ENCODE data around the gene PTPRA.
"Not testable (repeated sequence)": the region's sequence is repeated elsewhere in the genome, so short reads cannot be mapped to it uniquely, and the experiment has no call there.

The PTPRA gene

DNA sequence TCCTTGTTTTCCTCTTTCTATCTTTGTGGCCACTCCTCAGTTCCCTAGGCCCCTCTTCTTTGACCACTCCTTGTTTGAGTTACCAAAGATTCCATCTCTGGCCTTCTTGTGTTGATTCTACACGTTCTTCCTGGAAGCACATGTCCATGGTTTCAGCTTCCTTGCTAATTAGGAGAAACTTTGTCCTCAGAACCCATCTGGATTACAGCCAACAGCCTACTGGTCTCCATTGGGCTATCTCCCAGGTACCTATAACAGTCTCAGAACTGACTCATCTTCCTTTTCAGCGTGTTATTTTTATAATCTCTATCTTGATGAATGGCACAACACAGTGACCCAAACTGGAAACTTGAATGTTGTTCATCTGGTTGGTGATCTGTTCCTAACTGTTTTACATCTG lies 17.5 kb downstream of the PTPRA start:
- DNase-seq = no peak

DNA sequence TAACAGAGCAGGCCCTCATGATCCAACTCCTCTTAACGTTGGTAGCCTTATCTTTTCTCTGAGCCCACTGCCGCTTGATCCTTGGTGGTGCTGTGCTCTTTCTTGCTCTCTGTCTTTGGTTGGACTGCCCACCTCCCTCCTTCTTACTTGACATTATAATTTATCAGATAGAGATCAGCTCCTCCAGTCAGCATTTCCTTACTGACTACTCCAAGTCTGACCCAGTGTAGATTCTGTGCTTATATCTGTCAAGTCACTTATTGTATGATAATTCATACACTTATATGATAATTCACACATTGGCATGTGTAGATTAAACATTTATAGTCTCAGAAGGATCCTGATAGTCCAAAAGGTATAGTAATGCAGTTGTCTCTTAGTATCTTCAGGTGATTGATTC lies 18.1 kb downstream of the PTPRA start:
- no peak for DNase-seq

DNA sequence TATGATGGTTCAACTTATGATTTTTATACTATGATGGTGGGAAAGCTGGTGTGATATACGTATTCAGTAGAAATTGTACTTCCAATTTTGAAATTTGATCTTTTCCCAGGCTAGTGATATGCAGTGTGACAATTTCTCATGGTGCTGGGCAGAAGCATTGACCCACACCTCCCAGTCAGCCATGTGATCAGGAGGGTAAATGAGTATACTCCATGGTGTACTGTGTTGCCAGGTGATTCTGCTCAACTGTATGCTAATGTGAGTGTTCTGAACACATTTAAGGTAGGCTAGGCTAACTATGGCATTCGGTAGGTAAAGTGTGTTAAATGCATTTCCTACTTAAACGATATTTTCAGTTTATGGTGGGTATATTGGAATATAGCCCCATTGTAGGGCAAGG lies 19.1 kb downstream of the PTPRA start:
- no peak for DNase-seq

DNA sequence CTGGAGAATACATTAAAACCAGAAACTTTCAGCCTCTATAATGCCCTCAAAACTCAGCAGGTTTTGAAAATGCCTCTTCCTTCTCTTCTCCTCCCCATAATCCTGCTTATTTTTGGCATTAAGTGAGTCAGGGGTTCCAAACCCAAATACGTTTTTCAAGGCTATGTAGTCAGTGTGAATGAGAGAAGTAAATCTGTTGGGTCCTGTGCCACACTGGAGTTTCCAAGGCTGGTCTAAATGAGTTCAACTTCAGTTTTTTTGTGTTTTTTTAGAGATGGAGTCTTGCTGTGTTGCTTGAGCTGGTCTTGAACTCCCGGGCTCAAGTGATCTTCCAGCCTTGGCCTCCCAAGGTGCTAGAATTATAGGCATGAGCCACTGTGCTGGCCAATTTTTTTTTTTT lies 20.9 kb downstream of the PTPRA start:
- DNase-seq = no peak

DNA sequence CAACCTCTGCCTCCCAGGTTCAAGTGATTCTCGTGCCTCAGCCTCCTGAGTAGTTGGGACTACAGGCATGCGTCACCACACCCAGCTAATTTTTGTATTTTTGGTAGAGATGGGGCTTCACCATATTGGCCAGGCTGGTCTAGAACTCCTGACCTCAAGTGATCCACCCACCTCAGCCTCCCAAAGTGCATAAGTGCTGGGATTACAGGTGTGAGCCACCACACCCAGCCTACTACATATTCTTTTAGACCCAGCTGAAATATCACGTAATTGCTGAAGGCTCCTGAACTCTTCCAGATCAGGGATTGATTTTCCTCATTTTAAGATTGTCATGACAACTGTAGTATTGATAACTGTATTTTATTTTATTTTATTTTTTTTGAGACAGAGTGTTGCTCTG lies 21.9 kb downstream of the PTPRA start:
- DNase-seq = not testable (repeated sequence)

DNA sequence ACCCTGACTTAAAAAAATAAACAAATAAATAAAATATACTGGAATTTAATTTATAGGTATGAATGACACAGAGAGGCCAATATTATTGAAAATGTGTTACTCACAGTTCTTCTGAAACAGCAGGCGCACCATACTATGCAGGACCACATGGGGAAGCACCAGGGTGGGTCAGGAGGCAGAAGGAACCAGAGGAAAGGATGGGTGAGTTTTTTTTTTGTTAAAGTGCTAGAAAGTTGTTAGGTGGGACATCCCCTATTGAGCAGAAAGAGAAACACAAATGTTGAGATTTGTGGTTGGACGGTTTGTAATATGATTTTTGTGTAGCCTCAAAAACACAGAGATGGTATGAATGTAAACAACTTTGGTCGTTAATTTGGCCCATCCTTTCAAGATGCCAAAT lies 26.0 kb downstream of the PTPRA start:
- no peak for DNase-seq

DNA sequence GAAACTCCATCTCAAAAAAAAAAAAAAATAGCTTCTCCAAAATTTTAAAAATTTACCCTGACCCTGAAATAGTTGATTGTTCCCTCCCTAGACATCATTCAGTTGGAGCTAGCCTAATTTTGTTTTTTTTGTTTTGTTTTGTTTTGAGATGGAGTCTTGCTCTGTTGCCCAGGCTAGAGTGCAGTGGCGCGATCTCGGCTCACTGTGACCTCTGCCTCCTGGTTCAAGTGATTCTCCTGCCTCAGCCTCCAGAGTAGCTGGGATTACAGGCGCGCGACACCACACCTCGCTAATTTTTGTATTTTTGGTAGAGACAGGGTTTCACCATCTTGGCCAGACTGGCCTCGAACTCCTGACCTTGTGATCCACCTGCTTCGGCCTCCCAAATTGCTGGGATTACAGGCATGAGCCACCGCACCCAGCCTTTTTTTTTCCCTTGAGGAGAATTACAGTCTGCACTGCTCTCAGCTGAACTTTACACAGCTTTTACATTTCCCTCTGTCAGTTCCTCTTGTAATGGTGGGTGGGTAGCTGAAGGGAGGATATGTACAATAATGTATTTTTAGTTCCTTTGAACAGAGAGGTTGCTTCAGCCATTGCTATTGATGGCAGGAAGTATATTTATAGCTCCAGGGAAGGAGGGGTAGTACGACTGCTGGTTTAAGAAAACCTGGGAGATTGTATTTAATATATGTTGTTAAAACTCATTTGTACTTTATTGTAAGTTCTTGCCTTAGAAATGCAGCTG lies 27.7 kb downstream of the PTPRA start:
- no peak for DNase-seq

DNA sequence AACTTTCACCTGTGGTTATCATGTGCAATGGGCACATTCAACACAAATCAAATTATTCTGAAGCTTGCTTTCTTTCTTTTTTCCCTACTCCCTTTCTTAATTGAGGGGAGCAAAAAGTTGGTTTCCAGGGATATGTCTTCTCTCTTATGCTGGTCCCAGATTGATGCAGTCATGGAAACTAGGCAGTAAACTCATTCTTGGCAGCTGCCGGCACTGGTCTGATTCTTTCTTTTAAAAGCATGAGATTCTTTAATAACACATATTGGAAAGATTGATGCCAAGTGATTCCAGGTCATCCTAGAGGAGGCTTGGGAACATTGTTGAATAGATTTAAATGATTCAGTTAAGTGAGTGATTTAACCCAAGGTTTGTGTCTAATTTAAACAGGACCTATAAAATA lies 29.0 kb downstream of the PTPRA start:
- DNase-seq = no peak

DNA sequence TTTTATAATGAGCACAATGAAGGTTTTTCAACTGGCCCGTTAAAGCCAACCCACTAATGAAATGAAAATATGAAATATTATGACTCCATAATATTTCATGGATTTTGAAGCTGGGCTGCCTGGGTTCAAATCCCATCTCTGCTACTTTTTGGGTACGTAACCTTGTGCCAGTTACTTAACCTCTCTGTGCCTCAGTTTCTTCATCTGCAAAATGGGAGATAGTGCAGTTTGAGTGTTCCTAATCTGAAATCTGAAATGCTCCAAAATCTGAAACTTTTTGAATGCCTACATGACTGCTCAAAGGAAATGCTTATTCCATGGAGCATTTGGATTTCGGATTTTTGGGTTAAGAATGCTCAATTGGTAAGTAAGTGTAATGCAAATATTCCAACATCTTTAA lies 29.5 kb downstream of the PTPRA start:
- DNase-seq = no peak

DNA sequence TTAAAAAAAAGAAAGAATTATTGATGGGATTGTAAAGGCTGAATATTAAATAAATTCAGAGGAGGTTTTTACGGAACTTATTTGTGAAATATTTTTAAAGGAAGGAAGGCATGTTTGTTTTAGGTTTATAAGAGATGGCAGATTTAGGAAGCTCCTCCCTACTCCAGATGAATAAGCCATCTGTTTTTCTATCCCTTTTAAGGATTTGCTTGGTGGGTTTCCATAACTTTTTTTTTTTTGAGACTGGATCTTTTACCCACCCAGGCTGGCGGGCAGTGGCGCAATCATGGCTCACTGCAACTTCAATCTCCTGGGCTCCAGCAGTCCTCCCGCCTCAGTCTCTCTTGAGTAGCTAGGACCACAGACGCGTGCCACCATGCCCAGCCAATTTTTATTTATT lies 30.4 kb downstream of the PTPRA start:
- DNase-seq = no peak

DNA sequence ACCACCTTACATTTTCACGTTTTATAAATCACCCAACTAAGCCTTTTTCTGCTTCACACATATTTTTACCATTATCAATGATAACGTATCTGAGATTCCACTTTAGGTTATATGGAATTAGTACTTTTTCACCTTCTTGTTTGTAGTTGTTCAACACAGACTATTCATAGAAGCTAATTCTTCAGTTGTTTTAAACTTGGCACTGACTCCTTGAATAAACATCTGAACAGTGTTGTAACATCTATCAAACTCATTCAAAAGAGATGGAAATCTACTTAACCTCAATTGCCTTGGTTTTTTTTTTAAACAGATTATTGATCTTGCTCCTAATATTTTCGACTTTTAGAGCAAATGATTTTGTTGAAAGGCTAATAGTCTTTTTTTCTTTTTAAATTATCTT lies 34.2 kb downstream of the PTPRA start:
- DNase-seq = no peak

DNA sequence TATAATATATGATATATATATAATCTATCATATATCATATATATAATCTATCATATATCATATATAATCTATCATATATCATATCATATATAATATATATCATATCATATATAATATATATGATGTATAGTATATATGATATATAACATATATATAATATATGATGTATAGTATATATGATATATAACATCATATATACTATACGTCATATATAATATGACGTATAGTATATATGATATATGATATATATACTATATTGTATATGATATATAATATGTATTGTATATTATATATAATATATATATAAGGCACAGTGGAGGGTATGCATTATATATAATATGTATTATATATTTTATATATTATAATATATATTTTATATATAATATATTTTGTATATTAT lies 36.7 kb downstream of the PTPRA start:
- DNase-seq = no peak

DNA sequence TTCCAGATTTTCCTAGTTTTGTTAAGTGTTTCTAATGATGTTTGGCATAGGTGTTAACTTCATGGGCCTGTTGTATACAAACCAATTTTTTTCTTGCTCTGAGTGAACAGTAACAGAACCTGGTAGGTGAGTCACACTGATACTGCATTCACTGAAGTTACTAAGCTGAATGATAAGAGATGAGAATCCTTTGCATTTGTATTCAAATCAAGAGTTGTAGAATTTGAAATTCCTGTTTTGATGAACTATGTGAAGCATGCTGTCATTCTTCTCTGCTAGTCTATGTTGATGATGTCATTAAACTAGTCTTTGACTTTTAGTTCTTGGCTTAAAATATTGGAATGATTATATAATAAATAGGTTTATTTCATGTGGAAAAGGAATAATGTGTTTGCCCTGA lies 37.9 kb downstream of the PTPRA start:
- DNase-seq = no peak

DNA sequence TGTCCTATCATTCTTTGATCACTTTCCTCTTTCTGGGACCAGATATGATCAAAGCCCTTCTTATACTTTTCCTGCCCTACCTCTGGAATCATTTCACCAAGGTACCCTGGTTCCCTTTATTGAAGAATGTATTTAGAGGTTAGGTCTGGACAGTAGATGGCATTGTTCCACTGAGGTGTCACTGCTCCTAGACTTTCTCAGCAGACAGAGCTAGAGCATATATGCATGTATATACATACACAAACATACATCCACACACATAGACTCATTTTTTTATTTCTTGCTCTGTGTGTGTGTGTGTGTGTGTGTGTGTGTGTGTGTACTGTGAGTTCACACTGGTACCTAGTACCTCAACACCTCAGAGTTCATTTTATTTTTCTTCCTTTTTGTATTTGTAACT lies 40.9 kb downstream of the PTPRA start:
- no peak for DNase-seq

DNA sequence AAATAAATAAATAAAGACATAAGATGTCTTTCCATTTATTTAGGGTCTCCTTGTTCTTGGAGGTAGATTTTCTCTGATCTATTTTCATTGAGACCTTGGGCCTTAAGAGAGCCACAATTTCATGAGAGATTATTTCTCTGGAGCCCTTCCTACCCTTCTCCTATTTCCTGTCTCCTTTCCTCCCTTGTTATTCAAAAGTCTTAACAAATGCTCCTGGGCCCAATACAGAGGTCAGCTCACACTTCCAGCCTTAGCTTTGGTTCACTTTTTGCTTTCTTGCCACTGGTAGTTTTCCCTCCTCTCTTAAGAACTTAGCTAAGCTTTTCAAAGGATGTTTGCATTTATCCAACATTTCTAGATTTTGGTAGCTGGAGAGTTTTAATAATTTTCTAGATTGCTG lies 44.0 kb downstream of the PTPRA start:
- no peak for DNase-seq

DNA sequence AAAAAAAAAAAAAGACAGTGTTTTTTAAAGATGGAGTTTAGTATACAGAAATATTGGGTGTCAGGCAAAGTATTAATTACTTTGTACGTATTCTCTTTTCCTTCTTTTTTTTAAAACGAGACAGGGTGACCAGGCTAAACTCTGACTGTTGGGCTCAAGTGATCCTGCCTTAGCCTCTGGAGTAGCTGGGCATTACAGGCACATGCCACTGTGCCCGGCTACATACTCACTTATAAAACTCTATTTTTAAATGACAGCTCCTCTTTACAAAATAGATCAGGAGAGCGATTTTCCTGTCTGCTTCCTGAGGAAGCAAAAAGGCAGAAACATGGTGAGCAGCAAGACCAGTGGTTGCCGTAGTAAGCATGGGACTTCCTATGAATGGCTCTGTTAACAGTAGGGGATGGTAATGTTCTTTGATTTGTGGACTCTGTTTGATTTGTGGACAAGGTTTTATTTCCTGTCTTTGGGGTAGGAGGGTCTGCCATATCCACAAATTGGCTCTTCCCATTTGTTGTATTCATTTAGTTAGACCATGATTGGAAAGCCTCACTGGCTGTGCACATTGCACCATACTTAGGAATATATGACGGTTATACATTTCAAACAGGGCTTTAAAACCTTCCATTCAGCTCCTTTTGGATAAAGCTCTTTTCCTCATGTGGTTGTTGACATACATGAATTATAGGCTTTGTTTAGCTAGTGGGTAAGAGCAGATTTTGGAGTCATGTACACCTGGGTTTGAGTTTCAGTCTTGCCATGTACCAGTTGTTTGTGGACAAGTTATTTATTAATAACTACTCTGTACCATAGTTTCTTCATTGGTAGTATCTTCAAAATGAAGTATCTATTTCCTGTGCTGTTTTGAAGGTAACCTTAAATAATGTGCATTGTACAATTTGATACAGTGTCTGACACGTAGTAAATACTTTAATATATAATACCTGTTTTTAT lies 45.1 kb downstream of the PTPRA start:
- DNase-seq = no peak

DNA sequence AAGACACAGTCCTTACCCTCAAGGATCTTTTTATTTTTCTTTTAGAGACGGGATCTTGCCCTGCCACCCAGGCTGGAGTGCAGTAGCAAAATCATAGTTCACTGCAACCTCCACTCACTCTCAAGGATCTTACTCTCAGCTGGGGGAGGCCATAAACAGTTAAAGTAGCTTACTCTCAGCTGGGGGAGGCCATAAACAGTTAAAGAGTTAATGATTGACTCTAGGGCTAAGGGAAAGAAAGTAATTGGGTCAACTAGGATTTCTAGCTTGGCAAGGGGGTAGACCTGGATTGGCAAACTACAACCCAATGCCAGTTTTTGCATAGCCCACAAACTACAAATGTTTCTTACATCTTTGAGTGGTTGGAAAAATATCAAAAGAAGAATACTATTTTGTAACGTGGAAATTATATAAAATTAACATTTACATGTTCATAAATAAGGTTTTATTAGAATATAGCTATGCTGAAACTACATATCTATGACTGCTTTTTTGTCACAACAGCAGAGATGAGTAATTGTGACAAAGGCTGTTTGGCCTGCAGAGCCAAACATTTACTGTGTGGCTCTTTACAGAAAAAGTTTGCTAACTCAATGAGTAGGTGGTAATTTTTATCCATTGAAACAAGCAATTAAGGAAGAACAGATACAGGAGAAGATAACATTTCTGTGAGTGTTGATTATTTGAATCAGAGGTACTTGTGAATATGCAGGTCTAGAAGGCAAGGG lies 46.4 kb downstream of the PTPRA start:
- no peak for DNase-seq

DNA sequence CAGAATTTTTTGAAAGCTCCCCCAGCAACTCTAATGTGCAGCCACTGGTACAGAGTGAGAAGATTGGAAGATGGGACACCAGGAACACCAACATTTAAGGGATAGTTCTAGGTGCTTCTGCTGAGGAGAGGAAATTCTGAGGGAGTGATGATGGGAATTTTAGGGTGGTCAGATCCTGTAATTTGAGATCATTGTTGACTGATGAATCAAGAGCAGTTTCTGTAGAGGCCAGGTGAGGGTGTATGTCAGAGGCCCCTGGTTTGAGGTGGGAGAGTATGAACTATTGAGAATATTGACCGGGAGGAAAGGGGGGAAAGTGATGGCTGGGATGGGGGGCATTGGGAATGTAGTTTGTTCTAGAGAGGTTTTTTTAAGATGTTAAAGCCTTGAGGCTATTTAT lies 47.2 kb downstream of the PTPRA start:
- DNase-seq = no peak

DNA sequence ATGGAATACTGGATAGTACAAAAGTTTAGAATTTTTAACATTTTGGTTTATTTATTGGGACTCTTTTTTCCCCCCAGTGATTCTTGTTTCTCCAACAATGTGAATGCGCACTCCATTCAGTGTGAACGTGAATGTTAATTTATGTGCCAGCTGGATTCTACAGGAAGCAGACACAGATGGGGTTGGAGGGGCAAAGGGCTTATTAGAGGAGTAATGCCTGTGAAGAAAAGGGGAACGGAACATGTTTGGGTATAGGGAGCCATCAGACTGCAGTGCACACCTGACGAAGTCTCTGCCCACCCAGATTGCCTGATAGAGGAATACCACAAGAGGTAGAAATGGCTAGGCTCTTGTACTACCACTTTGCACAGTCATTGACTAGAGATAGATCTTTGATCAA lies 48.2 kb downstream of the PTPRA start:
- DNase-seq = no peak

DNA sequence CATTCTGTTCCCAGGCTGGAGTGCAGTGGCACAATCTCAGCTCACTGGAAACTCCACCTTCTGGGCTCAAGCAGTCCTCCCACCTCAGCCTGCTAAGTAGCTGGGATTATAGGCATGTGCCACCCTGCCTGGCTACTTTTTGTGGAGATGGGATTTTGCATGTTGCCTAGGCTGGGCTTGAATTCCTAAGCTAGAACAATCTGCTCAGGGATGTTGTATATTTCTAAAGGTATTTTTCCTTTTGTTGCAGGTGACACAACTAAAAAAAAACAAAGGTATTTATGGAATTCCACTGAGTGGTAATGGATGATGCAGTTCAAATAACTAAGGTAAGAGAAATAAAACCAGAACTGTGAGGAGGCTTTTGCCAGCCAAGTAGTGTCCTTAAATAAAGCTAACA lies 49.7 kb downstream of the PTPRA start:
- DNase-seq = no peak

DNA sequence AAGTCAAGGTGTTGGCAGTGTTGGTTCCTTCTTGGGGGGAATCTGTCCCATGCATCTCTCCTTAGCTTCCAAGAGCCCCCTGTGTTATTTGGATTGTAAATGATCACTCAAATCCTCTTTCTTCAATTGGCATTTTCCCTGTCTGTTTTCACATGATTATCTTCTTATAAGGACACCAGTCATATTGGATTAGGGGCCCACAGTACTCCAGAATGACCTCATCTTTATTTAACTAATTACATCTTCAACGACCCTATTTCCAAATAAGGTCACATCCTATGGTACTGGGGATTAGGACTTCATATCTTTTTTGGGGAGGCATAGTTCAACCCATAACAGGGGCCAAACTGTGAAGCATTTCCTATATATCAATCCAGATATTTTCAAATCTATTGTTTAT lies 57.3 kb downstream of the PTPRA start:
- DNase-seq = no peak

DNA sequence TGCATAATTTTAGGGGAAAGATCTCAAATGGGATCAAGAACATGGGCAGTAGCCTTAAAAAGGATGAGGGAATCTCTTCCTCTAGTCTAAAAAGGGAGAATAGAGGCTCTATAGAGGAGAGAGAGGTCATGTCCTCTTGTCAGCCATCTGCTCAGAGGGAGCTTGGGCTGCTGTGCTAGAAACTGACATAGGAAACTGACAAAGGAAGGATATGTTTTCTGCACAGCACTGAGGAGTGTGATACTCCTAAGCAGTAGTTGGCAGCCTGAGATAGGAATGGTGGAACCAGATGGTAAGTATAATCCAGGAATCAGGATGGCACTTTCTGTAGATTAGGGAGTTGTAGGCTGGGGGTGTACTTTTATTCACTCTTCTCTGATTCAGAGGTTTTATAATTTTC lies 59.2 kb downstream of the PTPRA start:
- no peak for DNase-seq

DNA sequence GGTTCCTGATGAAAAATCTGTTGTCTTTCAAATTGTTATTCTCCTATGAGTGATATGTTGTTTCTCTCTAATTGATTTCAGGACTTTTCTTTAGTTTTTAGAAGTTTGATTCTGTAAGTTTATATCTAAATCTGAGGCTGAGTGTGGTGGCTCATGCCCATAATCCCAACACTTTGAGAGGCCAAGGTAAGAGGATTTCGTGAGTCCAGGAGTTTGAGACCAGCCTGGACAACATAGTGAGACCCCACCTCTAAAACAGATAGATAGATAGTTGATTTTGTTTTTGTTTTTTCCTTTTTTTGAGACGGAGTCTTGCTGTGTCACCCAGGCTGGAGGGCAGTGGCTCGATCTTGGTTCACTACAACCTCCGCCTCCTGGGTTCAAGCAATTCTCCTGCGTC lies 64.6 kb downstream of the PTPRA start:
- no peak for DNase-seq

DNA sequence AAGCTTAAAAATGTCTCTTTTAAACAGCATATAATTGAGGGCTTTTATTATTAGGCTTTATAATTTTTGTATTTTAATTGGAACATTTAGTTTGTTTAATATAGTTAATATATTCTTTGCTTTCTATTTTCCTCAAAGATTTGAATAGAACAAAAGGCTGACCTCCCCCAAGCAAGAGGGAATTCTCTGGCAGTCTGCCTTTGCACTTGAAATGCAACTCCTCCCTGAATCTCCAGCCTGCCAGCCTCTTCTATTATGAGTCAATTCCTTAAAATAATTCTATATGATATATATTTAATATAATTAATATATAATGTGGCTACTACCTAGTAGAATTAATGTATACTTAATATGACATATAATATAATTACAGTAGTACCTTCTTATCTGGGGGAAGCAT lies 69.2 kb downstream of the PTPRA start:
- no peak for DNase-seq
